ENCODE data around the gene INAFM1.

Gene INAFM1

GRCh38 chr19:47321630-47322029 is 46.9 kb downstream of the INAFM1 start:
- no peak for TF ChIP-seq GATA1 (IDR thresholded peaks at IDR 0.05; ENCODE audit: low read depth, low read length)
- no peak for TF ChIP-seq POLR2A (IDR thresholded peaks at IDR 0.05; ENCODE audit: low read length)
- DNase-seq, result no peak

GRCh38 chr19:47322058-47322457 is 47.4 kb downstream of the INAFM1 start:
- no peak for DNase-seq
- TF ChIP-seq GATA1 (IDR thresholded peaks at IDR 0.05; ENCODE audit: low read depth, low read length), result no peak
- no peak for TF ChIP-seq POLR2A (IDR thresholded peaks at IDR 0.05; ENCODE audit: low read length)

GRCh38 chr19:47323409-47323808 is 48.7 kb downstream of the INAFM1 start:
- no peak for DNase-seq
- TF ChIP-seq GATA1 (IDR thresholded peaks at IDR 0.05; ENCODE audit: low read depth, low read length) (no peak), POLR2A (IDR thresholded peaks at IDR 0.05; ENCODE audit: low read length) (no peak)

GRCh38 chr19:47323872-47324271 is 49.2 kb downstream of the INAFM1 start:
- TF ChIP-seq POLR2A (IDR thresholded peaks at IDR 0.05; ENCODE audit: low read length) (no peak), GATA1 (IDR thresholded peaks at IDR 0.05; ENCODE audit: low read depth, low read length) (no peak)
- no peak for DNase-seq

- DNase-seq, result no peak
- no peak for TF ChIP-seq POLR2A (IDR thresholded peaks at IDR 0.05; ENCODE audit: low read length)
- TF ChIP-seq GATA1 (IDR thresholded peaks at IDR 0.05; ENCODE audit: low read depth, low read length), result no peak
Observed at GRCh38 chr19:47324502-47324901, 49.8 kb downstream of the INAFM1 start.
